HepG2 (cell line): ENCODE measurements around the gene KRTAP10-2. TPM values are rescaled to one million over a fixed set of nuclear protein-coding genes. Genes with fewer than 3 reads are reported as not detected.

Experiments used
- ARNTL ChIP-seq: sonication (generic); formaldehyde crosslinking; IDR thresholded peaks from 2 replicates; pipeline ENCODE4 v1.4.0; 2020; ENCODE audit warnings: mild to moderate bottlenecking, missing genetic modification reagents
- ELF3 ChIP-seq: IDR thresholded peaks from 2 replicates; pipeline ENCODE4 v1.6.1; 2016; ENCODE audit warnings: missing genetic modification reagents, missing compliant biosample characterization
- EZH2 ChIP-seq: conservative IDR thresholded peaks from 2 replicates; pipeline ENCODE4 v1.6.1; 2012; ENCODE audit warnings: mild to moderate bottlenecking, low read depth, low read length, moderate library complexity
- FOSL1 ChIP-seq: sonication (generic); formaldehyde crosslinking; IDR thresholded peaks from 2 replicates; pipeline ENCODE4 v1.9.0; 2021; ENCODE audit warnings: missing genetic modification reagents, borderline replicate concordance
- HMG20A ChIP-seq: IDR thresholded peaks from 2 replicates; pipeline ENCODE4 v1.6.1; 2016; ENCODE audit warnings: borderline replicate concordance
- MAFK ChIP-seq, 2 experiments: IDR thresholded peaks in 1 of 2; conservative IDR thresholded peaks in 1 of 2; 2 replicates each; pipeline ENCODE4 v1.6.1; 2011; ENCODE audit warnings: improper control_type of control experiment in 2 of 2, low read length in 2 of 2
- PHF21A ChIP-seq: sonication (generic); formaldehyde crosslinking; IDR thresholded peaks from 2 replicates; pipeline ENCODE4 v1.5.0; 2020; ENCODE audit warnings: mild to moderate bottlenecking, missing genetic modification reagents
- SATB2 ChIP-seq: sonication (generic); formaldehyde crosslinking; IDR thresholded peaks from 2 replicates; pipeline ENCODE4 v1.5.0; 2020; ENCODE audit warnings: missing genetic modification reagents
- SOX6 ChIP-seq, 2 experiments: fragments of 450-650 bp in 1 of 2; sonication (generic) in 1 of 2; formaldehyde crosslinking in 1 of 2; IDR thresholded peaks; 2 replicates each; pipeline versions ENCODE4 v1.4.0 to v1.6.1; 2017 to 2020; ENCODE audit warnings: antibody characterized with exemption in 1 of 2, mild to moderate bottlenecking in 1 of 2, missing genetic modification reagents in 1 of 2
- ZNF317 ChIP-seq: sonication (generic); formaldehyde crosslinking; IDR thresholded peaks from 2 replicates; pipeline ENCODE4 v1.5.0; 2020; ENCODE audit warnings: mild to moderate bottlenecking, missing genetic modification reagents
- ZNF678 ChIP-seq: sonication (generic); formaldehyde crosslinking; IDR thresholded peaks from 2 replicates; pipeline ENCODE4 v1.4.0; 2020; ENCODE audit warnings: mild to moderate bottlenecking, missing genetic modification reagents
- ZSCAN9 ChIP-seq: IDR thresholded peaks from 2 replicates; pipeline ENCODE4 v1.6.1; 2016; ENCODE audit warnings: borderline replicate concordance
- polyA plus RNA-seq, 8 experiments: library from polyadenylated mRNA; depleted of rRNA in 3 of 8; stranded (reverse) in 7 of 8; unstranded in 1 of 8; fragments of >200 nt; fragmentation: Illumina TruSeq in 4 of 8; extraction: Trizol in 4 of 8; gene quantifications; 2 replicates each; pipeline versions ENCODE4 v1.2.1 to v1.2.3, GENCODE V29; 2011 to 2016; ENCODE audit warnings: low read depth in 4 of 8, missing spikeins in 1 of 8, mixed read lengths in 1 of 8; ENCODE audit not compliant: insufficient read depth in 1 of 8
- total RNA-seq, 5 experiments: library from RNA; depleted of rRNA; stranded (reverse); fragments of >200 nt; fragmentation: Illumina TruSeq; extraction: Trizol; gene quantifications; 2 replicates each; pipeline ENCODE4 v1.2.3, GENCODE V29; 2016; ENCODE audit warnings: low read depth in 1 of 5
- TF ChIP-seq, protein P1 (sequence below): sonication (generic); formaldehyde crosslinking; IDR thresholded peaks from 2 replicates; pipeline ENCODE4 v1.8.0; 2022; ENCODE audit warnings: low read depth, missing genetic modification reagents
- TF ChIP-seq, protein P2 (sequence below): sonication (generic); formaldehyde crosslinking; IDR thresholded peaks from 2 replicates; pipeline ENCODE4 v1.4.0; 2020; ENCODE audit warnings: missing genetic modification reagents; ENCODE audit errors: not compliant biosample characterization
- TF ChIP-seq, protein P3 (sequence below), 2 experiments: fragments of 450-650 bp in 1 of 2; sonication (generic) in 1 of 2; formaldehyde crosslinking in 1 of 2; IDR thresholded peaks; 2 replicates each; pipeline versions ENCODE4 v1.6.1 to v1.8.0; 2016 to 2022; ENCODE audit warnings: antibody characterized with exemption in 1 of 2, mild to moderate bottlenecking in 1 of 2, missing genetic modification reagents in 1 of 2

Gene KRTAP10-2
- total and polyA plus RNA-seq, 2 of the 13 experiments (the other 11 are each of a cell fraction or from before 2014, with no cell fraction given): not detected

DNA sequence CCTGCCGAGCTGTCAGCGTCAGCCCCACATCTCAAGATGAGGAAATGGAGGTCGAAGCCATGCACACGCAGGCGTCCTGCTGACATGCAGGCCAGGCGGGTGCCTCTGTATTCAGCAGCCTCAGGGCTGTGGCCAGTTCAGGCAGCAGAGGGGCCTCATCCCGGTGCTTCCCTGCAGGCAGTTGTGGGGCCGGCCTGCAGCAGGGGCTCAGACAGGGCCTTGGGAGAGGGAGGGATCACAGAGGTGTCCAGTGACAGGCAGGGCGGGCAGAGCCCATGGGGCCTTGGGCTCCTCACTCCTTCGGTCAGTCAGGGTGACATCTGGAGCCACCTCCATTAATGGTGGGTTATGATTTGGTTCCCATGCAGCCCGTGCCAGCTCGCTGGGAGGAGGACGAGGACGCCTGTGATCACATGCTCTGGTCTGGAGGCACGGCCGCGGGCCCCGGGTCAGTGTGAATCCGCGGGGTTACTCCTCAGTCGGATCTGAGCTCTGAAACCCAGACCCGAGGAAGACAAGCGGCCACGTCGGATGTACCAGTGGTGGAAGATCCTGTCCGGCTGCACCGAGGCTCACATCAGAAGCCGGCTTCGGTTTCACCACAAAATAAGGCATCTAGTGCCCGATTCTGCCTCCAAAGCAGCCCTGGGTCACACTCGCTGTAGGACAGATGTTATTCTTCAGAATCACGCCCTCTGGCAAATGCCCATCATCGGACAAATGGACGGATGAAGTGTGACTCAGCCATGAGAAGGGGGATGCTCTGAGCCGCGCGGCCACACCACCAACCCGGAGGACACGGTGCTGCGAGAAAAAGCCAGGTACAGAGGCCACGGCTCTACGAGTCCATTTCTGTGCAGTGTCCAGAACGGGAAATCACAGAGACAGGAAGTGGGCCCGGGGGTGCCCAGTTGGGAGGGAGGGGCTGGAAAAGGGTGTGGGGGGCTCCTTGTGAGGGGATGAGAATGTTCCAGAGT, 44.7 kb downstream of the KRTAP10-2 start (continued):
- TF ChIP-seq, protein P1, sequence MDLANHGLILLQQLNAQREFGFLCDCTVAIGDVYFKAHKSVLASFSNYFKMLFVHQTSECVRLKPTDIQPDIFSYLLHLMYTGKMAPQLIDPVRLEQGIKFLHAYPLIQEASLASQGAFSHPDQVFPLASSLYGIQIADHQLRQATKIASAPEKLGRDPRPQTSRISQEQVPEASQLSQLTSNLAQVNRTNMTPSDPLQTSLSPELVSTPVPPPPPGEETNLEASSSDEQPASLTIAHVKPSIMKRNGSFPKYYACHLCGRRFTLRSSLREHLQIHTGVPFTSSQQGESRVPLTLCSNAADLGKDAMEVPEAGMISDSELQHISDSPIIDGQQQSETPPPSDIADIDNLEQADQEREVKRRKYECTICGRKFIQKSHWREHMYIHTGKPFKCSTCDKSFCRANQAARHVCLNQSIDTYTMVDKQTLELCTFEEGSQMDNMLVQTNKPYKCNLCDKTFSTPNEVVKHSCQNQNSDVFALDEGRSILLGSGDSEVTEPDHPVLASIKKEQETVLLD (CRISPR knock-in tag): no peak
- TF ChIP-seq FOSL1 (no peak), ARNTL (CRISPR knock-in tag) (no peak), ELF3 (CRISPR knock-in tag) (no peak), ZNF678 (CRISPR knock-in tag) (no peak), HMG20A (CRISPR knock-in tag) (no peak), ZNF317 (CRISPR knock-in tag) (peak; percentile 17; the same call in 1 of the 2 replicates), MAFK (conservative IDR thresholded peaks at IDR 0.05 in 1 of 2, IDR thresholded peaks at IDR 0.05 in 1 of 2; ENCODE audit: low read length in 2 of 2) (no peak), EZH2 (no peak), PHF21A (CRISPR knock-in tag) (peak; percentile 29; the same call in 1 of the 2 replicates), ZSCAN9 (CRISPR knock-in tag) (no peak), SATB2 (CRISPR knock-in tag) (no peak), SOX6 (IDR thresholded peaks at IDR 0.05) (no peak), SOX6 (CRISPR knock-in tag; IDR thresholded peaks at IDR 0.05) (peak; percentile 14; the same call in 1 of the 2 replicates)
- TF ChIP-seq, protein P2, sequence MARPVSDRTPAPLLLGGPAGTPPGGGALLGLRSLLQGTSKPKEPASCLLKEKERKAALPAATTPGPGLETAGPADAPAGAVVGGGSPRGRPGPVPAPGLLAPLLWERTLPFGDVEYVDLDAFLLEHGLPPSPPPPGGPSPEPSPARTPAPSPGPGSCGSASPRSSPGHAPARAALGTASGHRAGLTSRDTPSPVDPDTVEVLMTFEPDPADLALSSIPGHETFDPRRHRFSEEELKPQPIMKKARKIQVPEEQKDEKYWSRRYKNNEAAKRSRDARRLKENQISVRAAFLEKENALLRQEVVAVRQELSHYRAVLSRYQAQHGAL (CRISPR knock-in tag): no peak
- TF ChIP-seq, protein P3, sequence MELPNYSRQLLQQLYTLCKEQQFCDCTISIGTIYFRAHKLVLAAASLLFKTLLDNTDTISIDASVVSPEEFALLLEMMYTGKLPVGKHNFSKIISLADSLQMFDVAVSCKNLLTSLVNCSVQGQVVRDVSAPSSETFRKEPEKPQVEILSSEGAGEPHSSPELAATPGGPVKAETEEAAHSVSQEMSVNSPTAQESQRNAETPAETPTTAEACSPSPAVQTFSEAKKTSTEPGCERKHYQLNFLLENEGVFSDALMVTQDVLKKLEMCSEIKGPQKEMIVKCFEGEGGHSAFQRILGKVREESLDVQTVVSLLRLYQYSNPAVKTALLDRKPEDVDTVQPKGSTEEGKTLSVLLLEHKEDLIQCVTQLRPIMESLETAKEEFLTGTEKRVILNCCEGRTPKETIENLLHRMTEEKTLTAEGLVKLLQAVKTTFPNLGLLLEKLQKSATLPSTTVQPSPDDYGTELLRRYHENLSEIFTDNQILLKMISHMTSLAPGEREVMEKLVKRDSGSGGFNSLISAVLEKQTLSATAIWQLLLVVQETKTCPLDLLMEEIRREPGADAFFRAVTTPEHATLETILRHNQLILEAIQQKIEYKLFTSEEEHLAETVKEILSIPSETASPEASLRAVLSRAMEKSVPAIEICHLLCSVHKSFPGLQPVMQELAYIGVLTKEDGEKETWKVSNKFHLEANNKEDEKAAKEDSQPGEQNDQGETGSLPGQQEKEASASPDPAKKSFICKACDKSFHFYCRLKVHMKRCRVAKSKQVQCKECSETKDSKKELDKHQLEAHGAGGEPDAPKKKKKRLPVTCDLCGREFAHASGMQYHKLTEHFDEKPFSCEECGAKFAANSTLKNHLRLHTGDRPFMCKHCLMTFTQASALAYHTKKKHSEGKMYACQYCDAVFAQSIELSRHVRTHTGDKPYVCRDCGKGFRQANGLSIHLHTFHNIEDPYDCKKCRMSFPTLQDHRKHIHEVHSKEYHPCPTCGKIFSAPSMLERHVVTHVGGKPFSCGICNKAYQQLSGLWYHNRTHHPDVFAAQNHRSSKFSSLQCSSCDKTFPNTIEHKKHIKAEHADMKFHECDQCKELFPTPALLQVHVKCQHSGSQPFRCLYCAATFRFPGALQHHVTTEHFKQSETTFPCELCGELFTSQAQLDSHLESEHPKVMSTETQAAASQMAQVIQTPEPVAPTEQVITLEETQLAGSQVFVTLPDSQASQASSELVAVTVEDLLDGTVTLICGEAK (IDR thresholded peaks at IDR 0.05): no peak
- TF ChIP-seq, protein P3 (CRISPR knock-in tag; IDR thresholded peaks at IDR 0.05): peak; percentile 53; the same call in 1 of the 2 replicates
